WTC11 (cell line): ENCODE results near the gene RPLP1. TPM values are rescaled to one million over a fixed set of nuclear protein-coding genes. Genes with fewer than 3 reads are reported as not detected.

Experiments used
- ATAC-seq: fragments of 200-7000 bp; cut with Tn5 transposase; 2 replicates; pipeline ENCODE4 v1.10.0; 2021; ENCODE audit warnings: mild to moderate bottlenecking, moderate library complexity
- CTCF ChIA-PET: fragments of 300-600 bp; sonication (Branson Sonifier 250); formaldehyde crosslinking; loops from one replicate; lab custom pipeline; 2021; ENCODE audit warnings: antibody characterized with exemption; lab: Charles Lee
- POLR2A ChIA-PET: fragments of 350-600 bp; sonication (Branson Sonifier 250); formaldehyde crosslinking; loops from one replicate; lab custom pipeline; 2021; ENCODE audit warnings: antibody characterized with exemption; lab: Charles Lee
- DNase-seq: peaks from one replicate; pipeline ENCODE4 v3.0.0; 2021; ENCODE audit warnings: low spot score
- H3K27ac Mint-ChIP-seq: 2 replicates; pipeline ENCODE4 v1.8.0; 2021; ENCODE audit warnings: mixed read lengths
- H3K27me3 Mint-ChIP-seq: 2 replicates; pipeline ENCODE4 v1.8.0; 2021; ENCODE audit warnings: low read depth, mild to moderate bottlenecking, moderate library complexity, mixed read lengths
- H3K36me3 Mint-ChIP-seq: 2 replicates; pipeline ENCODE4 v1.8.0; 2021; ENCODE audit warnings: mixed read lengths
- H3K4me1 Mint-ChIP-seq: 2 replicates; pipeline ENCODE4 v1.8.0; 2022; ENCODE audit warnings: mixed read lengths
- H3K4me3 Mint-ChIP-seq: 2 replicates; pipeline ENCODE4 v1.8.0; 2021; ENCODE audit warnings: mild to moderate bottlenecking, moderate library complexity, mixed read lengths
- H3K9me3 Mint-ChIP-seq: 2 replicates; pipeline ENCODE4 v1.8.0; 2021; ENCODE audit warnings: mixed read lengths
- FOXP1 ChIP-seq: sonication (generic); formaldehyde crosslinking; IDR thresholded peaks from 2 replicates; pipeline ENCODE4 v1.8.0; 2022; ENCODE audit warnings: missing genetic modification reagents, mild to moderate bottlenecking, moderate library complexity, borderline replicate concordance
- MXD4 ChIP-seq: fragments of 250-450 bp; sonication (Bioruptor Pico); IDR thresholded peaks from 2 replicates; pipeline ENCODE4 v1.8.0; 2021; ENCODE audit warnings: mild to moderate bottlenecking, moderate library complexity, borderline replicate concordance
- NR1H2 ChIP-seq: sonication (generic); formaldehyde crosslinking; IDR thresholded peaks from 2 replicates; pipeline ENCODE4 v1.9.0; 2021; ENCODE audit warnings: mild to moderate bottlenecking, moderate library complexity, missing genetic modification reagents
- OVOL2 ChIP-seq: fragments of 250-450 bp; sonication (Bioruptor Pico); IDR thresholded peaks from 2 replicates; pipeline ENCODE4 v1.9.0; 2021; ENCODE audit warnings: mild to moderate bottlenecking, borderline replicate concordance
- RELA ChIP-seq: sonication (generic); formaldehyde crosslinking; IDR thresholded peaks from 2 replicates; pipeline ENCODE4 v1.8.1; 2022; ENCODE audit warnings: missing genetic modification reagents, mild to moderate bottlenecking, borderline replicate concordance
- ZBTB21 ChIP-seq: sonication (generic); formaldehyde crosslinking; IDR thresholded peaks from 2 replicates; pipeline ENCODE4 v1.8.1; 2023; ENCODE audit warnings: mild to moderate bottlenecking, missing genetic modification reagents, borderline replicate concordance
- ZNF317 ChIP-seq: sonication (generic); formaldehyde crosslinking; IDR thresholded peaks from 2 replicates; pipeline ENCODE4 v1.8.1; 2023; ENCODE audit warnings: low read depth, mild to moderate bottlenecking, moderate library complexity, missing genetic modification reagents, borderline replicate concordance
- ZNF416 ChIP-seq: fragments of 250-450 bp; sonication (Bioruptor Pico); IDR thresholded peaks from 2 replicates; pipeline ENCODE4 v1.9.0; 2021; ENCODE audit warnings: mild to moderate bottlenecking, inconsistent platforms
- total RNA-seq: library from RNA; stranded (reverse); gene quantifications from 3 replicates; pipeline ENCODE4 v1.2.3, GENCODE V29; 2021
- TF ChIP-seq, protein P1 (sequence below): sonication (generic); formaldehyde crosslinking; IDR thresholded peaks from 2 replicates; pipeline ENCODE4 v1.8.1; 2022; ENCODE audit warnings: low read depth, missing genetic modification reagents, borderline replicate concordance
- TF ChIP-seq, protein P2 (sequence below): sonication (generic); formaldehyde crosslinking; IDR thresholded peaks from 2 replicates; pipeline ENCODE4 v1.8.1; 2023; ENCODE audit warnings: mild to moderate bottlenecking, missing genetic modification reagents, moderate library complexity
- TF ChIP-seq, protein P3 (sequence below): sonication (generic); formaldehyde crosslinking; IDR thresholded peaks from 2 replicates; pipeline ENCODE4 v1.8.1; 2022; ENCODE audit warnings: missing genetic modification reagents, borderline replicate concordance
- TF ChIP-seq, protein P4 (sequence below): fragments of 250-450 bp; sonication (Bioruptor Pico); IDR thresholded peaks from 2 replicates; pipeline ENCODE4 v1.9.0; 2021; ENCODE audit warnings: mild to moderate bottlenecking
- TF ChIP-seq, protein P5 (sequence below): sonication (generic); formaldehyde crosslinking; IDR thresholded peaks from 2 replicates; pipeline ENCODE4 v1.8.0; 2023; ENCODE audit warnings: missing genetic modification reagents, mild to moderate bottlenecking, borderline replicate concordance

Gene RPLP1
- total RNA-seq, 1 experiment from 2014 or later: 2,441 TPM

DNA sequence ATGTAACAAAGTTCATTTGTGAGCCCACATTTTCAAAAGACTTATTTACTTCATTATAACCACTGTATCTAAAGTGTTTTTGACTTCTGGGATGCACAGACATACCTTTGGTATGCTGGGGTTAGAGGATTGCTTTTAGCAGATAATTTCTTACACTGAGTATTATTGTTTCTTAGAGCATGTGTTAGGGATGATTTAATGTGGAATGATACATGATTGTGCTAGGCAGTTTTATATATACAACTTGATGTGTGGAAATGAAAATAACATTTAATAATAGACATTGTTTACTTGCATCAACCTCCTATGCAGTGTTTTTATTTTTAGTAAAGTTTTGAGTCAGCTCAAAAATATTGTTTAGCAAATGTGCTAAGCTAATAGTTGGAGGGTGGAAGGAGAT is 35.0 kb upstream of the RPLP1 start (continued):
- TF ChIP-seq RELA (CRISPR knock-in tag): no peak
- TF ChIP-seq, protein P1, sequence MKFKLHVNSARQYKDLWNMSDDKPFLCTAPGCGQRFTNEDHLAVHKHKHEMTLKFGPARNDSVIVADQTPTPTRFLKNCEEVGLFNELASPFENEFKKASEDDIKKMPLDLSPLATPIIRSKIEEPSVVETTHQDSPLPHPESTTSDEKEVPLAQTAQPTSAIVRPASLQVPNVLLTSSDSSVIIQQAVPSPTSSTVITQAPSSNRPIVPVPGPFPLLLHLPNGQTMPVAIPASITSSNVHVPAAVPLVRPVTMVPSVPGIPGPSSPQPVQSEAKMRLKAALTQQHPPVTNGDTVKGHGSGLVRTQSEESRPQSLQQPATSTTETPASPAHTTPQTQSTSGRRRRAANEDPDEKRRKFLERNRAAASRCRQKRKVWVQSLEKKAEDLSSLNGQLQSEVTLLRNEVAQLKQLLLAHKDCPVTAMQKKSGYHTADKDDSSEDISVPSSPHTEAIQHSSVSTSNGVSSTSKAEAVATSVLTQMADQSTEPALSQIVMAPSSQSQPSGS (CRISPR knock-in tag): no peak
- TF ChIP-seq, protein P2, sequence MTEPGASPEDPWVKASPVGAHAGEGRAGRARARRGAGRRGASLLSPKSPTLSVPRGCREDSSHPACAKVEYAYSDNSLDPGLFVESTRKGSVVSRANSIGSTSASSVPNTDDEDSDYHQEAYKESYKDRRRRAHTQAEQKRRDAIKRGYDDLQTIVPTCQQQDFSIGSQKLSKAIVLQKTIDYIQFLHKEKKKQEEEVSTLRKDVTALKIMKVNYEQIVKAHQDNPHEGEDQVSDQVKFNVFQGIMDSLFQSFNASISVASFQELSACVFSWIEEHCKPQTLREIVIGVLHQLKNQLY: no peak
- TF ChIP-seq, all 79 proteins: peak for 0

DNA sequence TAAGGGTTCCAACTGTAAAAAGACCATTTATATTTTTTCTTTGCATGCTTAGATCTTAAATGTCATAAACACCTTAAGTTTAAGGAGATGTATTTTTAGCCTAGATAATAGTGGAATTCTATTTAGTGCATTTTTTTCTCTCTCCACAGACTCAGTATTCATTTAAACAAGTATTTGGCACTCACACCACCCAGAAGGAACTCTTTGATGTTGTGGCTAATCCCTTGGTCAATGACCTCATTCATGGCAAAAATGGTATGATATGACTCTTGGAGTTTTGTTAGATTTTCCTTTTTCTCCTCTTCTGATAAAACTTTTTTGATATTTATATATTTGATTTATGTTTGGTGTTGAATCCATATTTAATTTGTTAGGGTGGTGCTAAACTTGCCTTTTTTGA is 31.1 kb upstream of the RPLP1 start:
- no peaks in the 10 kb centered on the region for H3K27me3 Mint-ChIP-seq

DNA sequence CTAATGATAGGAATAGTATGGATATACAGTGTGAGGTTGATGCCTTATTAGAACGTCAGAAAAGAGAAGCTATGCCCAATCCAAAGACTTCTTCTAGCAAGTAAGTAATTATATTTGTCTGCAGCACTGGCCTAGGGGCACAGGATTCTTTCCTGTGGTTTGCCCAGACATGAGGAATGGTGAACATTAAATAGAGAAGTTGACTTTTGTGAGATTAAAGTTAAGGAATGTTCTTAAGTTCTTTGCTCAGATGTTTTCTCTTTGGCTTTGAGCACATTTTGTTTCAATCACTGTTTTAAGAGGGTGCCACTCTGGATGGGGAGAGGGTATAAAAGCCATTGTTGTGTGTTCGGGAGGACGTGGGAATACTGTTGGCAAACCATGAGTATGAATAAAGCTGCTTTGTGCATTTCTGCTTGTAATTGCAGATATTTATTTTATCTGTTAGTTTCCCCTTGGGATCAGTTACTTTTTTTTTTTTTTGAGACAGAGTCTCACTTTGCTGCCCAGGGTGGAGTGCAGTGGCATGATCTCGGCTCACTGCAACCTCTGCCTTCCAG is 30.2 kb upstream of the RPLP1 start:
- CTCF ChIA-PET: no interaction called here
- no peaks in the 10 kb centered on the region for H3K27me3 Mint-ChIP-seq
- H3K27ac Mint-ChIP-seq: no peak overlapping the region
- no peak overlapping the region for H3K4me3 Mint-ChIP-seq
- no peak for DNase-seq
- peaks cover 82% of the 10 kb centered on the region for H3K36me3 Mint-ChIP-seq
- TF ChIP-seq ZBTB21 (CRISPR knock-in tag) (no peak), ZNF317 (CRISPR knock-in tag) (no peak), ZNF416 (CRISPR knock-in tag) (no peak)
- TF ChIP-seq, protein P3, sequence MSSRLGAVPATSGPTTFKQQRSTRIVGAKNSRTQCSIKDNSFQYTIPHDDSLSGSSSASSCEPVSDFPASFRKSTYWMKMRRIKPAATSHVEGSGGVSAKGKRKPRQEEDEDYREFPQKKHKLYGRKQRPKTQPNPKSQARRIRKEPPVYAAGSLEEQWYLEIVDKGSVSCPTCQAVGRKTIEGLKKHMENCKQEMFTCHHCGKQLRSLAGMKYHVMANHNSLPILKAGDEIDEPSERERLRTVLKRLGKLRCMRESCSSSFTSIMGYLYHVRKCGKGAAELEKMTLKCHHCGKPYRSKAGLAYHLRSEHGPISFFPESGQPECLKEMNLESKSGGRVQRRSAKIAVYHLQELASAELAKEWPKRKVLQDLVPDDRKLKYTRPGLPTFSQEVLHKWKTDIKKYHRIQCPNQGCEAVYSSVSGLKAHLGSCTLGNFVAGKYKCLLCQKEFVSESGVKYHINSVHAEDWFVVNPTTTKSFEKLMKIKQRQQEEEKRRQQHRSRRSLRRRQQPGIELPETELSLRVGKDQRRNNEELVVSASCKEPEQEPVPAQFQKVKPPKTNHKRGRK (CRISPR knock-in tag): no peak
- TF ChIP-seq, all 79 proteins: peak for 0
- no peaks in the 10 kb centered on the region for H3K4me1 Mint-ChIP-seq
- POLR2A ChIA-PET: no interaction called here
- no peaks in the 10 kb centered on the region for H3K9me3 Mint-ChIP-seq
- ATAC-seq: no peak

More for the DNA sequence above, 31.1 kb upstream of the RPLP1 start:
- DNase-seq: no peak
- Mint-ChIP-seq H3K4me1 (0 out of 2 replicates have a peak, but pooled peaks cover under 1% of the 10 kb centered on the region), H3K27ac (no peak overlapping the region), H3K36me3 (peaks cover 79% of the 10 kb centered on the region), H3K4me3 (no peak overlapping the region), H3K9me3 (no peaks in the 10 kb centered on the region)
- ChIA-PET CTCF (no interaction called here), POLR2A (no interaction called here)
- no peak for ATAC-seq
- TF ChIP-seq FOXP1 (CRISPR knock-in tag) (no peak), NR1H2 (no peak), MXD4 (CRISPR knock-in tag) (no peak)
- TF ChIP-seq, protein P4, sequence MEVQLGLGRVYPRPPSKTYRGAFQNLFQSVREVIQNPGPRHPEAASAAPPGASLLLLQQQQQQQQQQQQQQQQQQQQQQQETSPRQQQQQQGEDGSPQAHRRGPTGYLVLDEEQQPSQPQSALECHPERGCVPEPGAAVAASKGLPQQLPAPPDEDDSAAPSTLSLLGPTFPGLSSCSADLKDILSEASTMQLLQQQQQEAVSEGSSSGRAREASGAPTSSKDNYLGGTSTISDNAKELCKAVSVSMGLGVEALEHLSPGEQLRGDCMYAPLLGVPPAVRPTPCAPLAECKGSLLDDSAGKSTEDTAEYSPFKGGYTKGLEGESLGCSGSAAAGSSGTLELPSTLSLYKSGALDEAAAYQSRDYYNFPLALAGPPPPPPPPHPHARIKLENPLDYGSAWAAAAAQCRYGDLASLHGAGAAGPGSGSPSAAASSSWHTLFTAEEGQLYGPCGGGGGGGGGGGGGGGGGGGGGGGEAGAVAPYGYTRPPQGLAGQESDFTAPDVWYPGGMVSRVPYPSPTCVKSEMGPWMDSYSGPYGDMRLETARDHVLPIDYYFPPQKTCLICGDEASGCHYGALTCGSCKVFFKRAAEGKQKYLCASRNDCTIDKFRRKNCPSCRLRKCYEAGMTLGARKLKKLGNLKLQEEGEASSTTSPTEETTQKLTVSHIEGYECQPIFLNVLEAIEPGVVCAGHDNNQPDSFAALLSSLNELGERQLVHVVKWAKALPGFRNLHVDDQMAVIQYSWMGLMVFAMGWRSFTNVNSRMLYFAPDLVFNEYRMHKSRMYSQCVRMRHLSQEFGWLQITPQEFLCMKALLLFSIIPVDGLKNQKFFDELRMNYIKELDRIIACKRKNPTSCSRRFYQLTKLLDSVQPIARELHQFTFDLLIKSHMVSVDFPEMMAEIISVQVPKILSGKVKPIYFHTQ (CRISPR knock-in tag): no peak

DNA sequence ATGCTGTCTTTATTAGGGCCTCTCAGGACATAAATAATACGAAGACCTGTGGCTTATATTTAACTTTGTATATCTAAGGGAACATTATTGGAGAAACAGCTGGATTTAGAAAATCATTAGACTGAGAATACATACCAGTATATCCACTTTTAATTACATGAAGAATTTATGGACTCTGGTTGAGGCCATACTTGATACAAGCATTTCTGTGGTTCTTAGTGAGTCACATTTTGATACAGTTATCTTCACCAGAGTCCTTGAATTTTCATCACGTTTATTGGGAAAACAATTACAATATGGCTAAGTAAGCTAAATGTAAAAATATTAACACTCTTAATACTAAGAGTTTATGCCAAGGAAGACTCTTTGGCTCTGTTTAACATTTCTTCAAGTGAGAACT is 28.6 kb upstream of the RPLP1 start:
- no peak overlapping the region for H3K4me3 Mint-ChIP-seq
- H3K4me1 Mint-ChIP-seq: no peaks in the 10 kb centered on the region
- no peaks in the 10 kb centered on the region for H3K9me3 Mint-ChIP-seq
- ChIA-PET CTCF (no interaction called here), POLR2A (no interaction called here)
- peaks cover 82% of the 10 kb centered on the region for H3K36me3 Mint-ChIP-seq
- no peak for TF ChIP-seq OVOL2
- TF ChIP-seq, protein P5, sequence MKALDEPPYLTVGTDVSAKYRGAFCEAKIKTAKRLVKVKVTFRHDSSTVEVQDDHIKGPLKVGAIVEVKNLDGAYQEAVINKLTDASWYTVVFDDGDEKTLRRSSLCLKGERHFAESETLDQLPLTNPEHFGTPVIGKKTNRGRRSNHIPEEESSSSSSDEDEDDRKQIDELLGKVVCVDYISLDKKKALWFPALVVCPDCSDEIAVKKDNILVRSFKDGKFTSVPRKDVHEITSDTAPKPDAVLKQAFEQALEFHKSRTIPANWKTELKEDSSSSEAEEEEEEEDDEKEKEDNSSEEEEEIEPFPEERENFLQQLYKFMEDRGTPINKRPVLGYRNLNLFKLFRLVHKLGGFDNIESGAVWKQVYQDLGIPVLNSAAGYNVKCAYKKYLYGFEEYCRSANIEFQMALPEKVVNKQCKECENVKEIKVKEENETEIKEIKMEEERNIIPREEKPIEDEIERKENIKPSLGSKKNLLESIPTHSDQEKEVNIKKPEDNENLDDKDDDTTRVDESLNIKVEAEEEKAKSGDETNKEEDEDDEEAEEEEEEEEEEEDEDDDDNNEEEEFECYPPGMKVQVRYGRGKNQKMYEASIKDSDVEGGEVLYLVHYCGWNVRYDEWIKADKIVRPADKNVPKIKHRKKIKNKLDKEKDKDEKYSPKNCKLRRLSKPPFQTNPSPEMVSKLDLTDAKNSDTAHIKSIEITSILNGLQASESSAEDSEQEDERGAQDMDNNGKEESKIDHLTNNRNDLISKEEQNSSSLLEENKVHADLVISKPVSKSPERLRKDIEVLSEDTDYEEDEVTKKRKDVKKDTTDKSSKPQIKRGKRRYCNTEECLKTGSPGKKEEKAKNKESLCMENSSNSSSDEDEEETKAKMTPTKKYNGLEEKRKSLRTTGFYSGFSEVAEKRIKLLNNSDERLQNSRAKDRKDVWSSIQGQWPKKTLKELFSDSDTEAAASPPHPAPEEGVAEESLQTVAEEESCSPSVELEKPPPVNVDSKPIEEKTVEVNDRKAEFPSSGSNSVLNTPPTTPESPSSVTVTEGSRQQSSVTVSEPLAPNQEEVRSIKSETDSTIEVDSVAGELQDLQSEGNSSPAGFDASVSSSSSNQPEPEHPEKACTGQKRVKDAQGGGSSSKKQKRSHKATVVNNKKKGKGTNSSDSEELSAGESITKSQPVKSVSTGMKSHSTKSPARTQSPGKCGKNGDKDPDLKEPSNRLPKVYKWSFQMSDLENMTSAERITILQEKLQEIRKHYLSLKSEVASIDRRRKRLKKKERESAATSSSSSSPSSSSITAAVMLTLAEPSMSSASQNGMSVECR (CRISPR knock-in tag): no peak
- no peaks in the 10 kb centered on the region for H3K27me3 Mint-ChIP-seq
- no peak for DNase-seq
- no peak for ATAC-seq
- H3K27ac Mint-ChIP-seq: no peak overlapping the region
